NCI-H1105 treated with DMSO at 0.1 percent for 48 hours (cell line): ENCODE results near the gene STUB1.

Source experiments
- DNase-seq: peaks from one replicate; lab custom pipeline; 2025; lab: John Stamatoyannopoulos, UW

Gene STUB1

DNA sequence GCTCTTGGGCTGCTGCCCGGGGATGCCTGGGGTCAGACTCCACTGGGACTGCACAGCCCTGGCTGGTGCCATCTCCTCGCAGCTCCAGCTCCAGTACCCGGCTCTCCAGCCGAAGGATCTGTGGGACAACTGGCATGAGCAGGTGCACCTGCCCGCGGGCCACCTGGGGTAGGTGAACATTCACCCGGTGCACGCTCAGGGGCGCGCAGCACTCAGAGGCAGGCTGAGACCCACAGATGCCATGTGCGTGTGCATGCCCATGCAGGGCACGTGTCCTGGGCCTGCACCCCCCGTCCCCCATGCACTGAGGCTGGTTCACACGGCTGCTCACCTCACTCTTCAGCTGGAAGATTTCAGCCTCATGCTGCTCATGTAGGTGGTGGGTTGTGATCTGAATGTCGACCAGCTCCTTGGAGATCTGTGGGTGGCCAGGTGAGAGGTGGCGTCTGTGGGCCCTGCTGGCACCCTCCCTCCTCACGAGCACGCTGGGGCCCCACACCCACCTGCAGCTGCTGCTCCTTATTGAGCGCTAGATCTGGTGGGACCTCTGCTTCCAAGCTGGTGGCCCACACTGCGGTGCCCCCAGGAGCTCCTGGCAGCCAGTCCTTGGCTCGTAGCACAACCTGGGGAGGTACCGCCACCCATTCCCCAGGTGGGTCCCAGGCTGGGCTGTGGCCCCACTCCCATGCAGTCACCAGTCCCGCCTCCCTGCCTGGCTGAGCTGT is 45.4 kb downstream of the STUB1 start:
- no peak for DNase-seq

DNA sequence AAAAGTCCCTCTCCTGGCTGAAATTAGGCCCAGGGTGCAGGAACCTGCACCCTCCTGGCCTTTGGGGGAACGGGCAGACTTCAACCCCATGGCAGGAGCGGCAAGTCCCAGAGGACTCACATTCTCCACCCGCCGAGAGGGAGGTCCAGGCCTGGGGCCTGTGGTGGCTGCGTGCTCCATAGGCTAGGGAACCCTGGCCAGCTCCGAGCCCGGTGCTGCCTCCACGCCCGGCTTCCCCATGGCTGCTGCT is 45.9 kb downstream of the STUB1 start:
- no peak for DNase-seq

DNA sequence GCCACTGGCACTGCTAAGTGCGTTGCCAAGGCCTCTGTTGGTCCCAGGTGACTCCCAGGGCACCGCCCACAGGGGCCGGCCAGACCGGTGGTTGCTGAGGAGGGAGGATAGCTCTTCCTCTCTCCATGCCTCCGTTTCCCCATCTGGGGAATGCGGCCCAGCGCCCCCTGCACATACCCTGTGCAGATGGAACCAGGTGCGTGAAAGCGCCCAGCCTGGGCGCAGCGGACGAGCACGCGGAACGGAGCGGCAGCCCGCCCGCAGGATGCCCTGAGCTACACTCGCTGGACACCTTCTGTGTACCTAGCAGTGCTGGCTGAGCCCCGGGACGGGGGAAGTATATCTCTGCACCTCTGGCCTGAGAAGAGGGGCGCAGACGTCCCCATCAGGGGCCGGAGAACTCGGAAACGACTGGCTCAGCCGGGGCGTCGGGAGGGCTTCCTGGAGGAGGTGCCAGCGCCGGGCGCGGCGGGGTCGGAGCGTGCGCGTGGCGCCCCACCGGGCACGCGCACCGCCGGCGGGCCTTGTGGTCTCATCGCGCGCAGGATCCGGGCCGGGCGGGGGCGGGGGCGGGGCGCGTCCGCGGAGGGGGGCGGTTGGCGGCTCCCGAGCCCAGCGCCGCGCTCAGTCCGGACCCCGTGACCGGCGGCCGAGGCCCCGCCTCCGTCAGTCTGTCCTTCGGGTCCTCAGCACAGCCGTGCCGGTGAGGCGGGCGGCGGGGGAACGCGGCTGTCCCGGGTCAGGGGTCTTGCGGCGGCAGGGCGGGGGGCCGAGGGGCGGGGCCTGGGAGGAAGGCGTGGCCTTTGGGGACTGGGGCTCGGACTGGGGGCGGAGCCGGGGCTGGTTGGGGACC is 46.5 kb downstream of the STUB1 start, which contains the start of the genes CCDC78 and HAGHL:
CCDC78 (minus strand) TSS at position 6 of the 853 bp plus-strand sequence. CDS start 76 bp downstream, outside the sequence.
HAGHL (plus strand) TSS at position 669 of the 853 bp plus-strand sequence. CDS start 404 bp downstream, outside the sequence.
- DNase-seq: no peak

GRCh38 chr16:727291-727977 is 47.2 kb downstream of the STUB1 start:
- DNase-seq: no peak

GRCh38 chr16:728131-728889 is 48.1 kb downstream of the STUB1 start:
- peak; percentile 21 for DNase-seq

GRCh38 chr16:728890-729744 is 48.9 kb downstream of the STUB1 start:
- no peak for DNase-seq

GRCh38 chr16:729768-730665 is 49.8 kb downstream of the STUB1 start:
- DNase-seq: no peak

DNA sequence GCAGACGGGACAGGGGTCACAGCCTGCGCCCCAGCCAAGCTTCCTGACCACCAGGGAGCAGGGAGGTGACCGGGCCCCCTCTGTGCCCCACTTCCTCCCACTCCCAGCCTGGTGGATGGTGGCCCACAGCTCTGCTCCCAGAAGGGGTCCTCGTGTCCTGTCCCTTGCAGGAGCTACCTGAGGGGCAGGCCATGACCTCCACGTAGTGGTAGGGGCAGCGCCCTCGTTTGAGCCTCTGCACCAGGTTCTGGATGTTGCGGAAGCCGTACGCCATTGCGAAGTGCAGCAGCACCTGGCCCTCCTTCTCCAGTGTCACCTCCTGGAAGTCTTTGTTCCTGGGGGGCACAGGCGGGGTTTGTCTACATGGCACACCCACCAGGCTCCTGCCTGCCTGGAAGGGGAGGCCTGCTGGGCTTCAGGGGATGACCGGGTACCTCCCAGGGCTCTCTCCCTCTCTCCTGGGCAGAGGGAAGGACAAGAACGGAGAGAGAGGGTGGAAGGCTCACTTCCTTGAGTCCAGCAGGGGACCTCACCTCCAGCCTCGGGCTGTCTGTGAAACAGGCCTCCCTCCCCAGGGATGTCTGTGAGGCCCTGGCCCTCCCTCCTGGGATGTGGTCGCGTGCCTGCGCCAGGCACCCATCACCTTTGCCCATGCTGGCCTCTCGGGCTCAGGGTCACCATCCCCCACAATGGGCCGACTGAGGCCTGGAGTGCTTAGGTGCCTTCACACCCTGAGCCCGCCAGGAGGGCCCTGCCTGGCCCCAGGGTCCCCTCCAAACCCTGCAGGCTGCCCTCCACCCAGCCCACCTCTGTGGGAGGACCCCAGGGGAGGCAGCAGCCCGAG is 50.7 kb downstream of the STUB1 start:
- no peak for DNase-seq

DNA sequence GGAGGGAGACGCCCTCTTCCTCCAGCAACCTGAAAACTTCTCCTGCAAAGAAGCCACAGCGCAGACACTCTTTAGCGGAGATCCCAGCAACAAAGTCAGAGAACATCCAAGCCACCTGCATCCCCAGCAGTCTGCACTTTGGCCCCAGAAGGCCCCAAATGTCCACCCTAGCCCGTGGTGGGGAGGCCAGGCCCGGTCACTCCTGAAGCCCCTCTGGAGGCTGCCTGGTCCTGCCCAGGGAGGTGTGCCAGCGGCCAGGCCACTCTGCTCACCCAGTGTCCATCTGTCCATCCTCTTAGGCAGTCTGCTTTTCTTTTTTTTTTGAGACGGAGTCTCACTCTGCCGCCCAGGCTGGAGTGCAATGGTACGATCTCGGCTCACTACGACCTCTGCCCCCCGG is 52.1 kb downstream of the STUB1 start:
- DNase-seq: no peak
